ENCODE data around the gene ACBD6.

DNA sequence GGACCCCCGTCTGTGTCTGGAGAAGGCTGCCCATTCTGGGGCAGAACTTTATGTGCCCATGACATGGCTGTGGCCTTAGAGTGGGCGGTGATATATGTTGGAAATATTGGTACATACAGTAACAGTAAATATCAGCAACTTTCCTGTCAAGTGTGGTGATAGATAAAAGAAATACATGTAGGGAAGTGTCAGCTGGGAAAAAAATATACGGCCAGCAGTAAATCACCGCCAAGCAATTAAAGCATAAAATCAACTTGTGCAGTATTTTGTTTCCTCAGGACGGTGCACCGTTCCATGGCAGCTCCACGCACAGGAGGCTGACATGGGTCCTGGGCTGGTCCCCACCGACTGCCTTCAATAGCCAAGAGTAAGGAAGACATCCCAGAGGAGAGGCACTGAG lies 244.9 kb downstream of the ACBD6 start:
- no peak for TF ChIP-seq EZH2phosphoT487 (IDR thresholded peaks at IDR 0.05; ENCODE audit: borderline replicate concordance, low read length)
- TF ChIP-seq, protein P1, sequence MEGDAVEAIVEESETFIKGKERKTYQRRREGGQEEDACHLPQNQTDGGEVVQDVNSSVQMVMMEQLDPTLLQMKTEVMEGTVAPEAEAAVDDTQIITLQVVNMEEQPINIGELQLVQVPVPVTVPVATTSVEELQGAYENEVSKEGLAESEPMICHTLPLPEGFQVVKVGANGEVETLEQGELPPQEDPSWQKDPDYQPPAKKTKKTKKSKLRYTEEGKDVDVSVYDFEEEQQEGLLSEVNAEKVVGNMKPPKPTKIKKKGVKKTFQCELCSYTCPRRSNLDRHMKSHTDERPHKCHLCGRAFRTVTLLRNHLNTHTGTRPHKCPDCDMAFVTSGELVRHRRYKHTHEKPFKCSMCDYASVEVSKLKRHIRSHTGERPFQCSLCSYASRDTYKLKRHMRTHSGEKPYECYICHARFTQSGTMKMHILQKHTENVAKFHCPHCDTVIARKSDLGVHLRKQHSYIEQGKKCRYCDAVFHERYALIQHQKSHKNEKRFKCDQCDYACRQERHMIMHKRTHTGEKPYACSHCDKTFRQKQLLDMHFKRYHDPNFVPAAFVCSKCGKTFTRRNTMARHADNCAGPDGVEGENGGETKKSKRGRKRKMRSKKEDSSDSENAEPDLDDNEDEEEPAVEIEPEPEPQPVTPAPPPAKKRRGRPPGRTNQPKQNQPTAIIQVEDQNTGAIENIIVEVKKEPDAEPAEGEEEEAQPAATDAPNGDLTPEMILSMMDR (IDR thresholded peaks at IDR 0.05; ENCODE audit: low read depth, low read length, poor library complexity, severe bottlenecking): no peak

All from DOHH2 (cell line).